HuH-7 (cell line): Measurements from ENCODE around the gene GALNT4.

Source experiments
- DNase-seq: peaks from one replicate; pipeline ENCODE4 v3.0.0; 2011; ENCODE audit warnings: low spot score

Gene GALNT4

GRCh38 chr12:89493670-89494302 lies 30.8 kb downstream of the GALNT4 start:
- DNase-seq = no peak

- DNase-seq = peak; percentile 54
Observed at GRCh38 chr12:89492883-89493282, 31.7 kb downstream of the GALNT4 start.

- DNase-seq = no peak
Observed at GRCh38 chr12:89490922-89491321, 33.7 kb downstream of the GALNT4 start.

GRCh38 chr12:89486264-89486663 lies 38.3 kb downstream of the GALNT4 start:
- DNase-seq = no peak

- DNase-seq = no peak
Observed at GRCh38 chr12:89484470-89484869, 40.1 kb downstream of the GALNT4 start.

- no peak for DNase-seq
Observed at GRCh38 chr12:89481213-89481914, 43.2 kb downstream of the GALNT4 start.

- DNase-seq = no peak
Observed at GRCh38 chr12:89479982-89480381, 44.6 kb downstream of the GALNT4 start.

GRCh38 chr12:89477633-89478279 lies 46.8 kb downstream of the GALNT4 start:
- no peak for DNase-seq

- DNase-seq = no peak
Observed at GRCh38 chr12:89476904-89477595, 47.5 kb downstream of the GALNT4 start.

- no peak for DNase-seq
Observed at GRCh38 chr12:89476232-89476631, 48.4 kb downstream of the GALNT4 start.

- no peak for DNase-seq
Observed at GRCh38 chr12:89475203-89475990, 49.2 kb downstream of the GALNT4 start.

- no peak for DNase-seq
Observed at GRCh38 chr12:89474615-89475014, 50.0 kb downstream of the GALNT4 start.
